ENCODE results near the gene EHMT1.

EHMT1 gene

DNA sequence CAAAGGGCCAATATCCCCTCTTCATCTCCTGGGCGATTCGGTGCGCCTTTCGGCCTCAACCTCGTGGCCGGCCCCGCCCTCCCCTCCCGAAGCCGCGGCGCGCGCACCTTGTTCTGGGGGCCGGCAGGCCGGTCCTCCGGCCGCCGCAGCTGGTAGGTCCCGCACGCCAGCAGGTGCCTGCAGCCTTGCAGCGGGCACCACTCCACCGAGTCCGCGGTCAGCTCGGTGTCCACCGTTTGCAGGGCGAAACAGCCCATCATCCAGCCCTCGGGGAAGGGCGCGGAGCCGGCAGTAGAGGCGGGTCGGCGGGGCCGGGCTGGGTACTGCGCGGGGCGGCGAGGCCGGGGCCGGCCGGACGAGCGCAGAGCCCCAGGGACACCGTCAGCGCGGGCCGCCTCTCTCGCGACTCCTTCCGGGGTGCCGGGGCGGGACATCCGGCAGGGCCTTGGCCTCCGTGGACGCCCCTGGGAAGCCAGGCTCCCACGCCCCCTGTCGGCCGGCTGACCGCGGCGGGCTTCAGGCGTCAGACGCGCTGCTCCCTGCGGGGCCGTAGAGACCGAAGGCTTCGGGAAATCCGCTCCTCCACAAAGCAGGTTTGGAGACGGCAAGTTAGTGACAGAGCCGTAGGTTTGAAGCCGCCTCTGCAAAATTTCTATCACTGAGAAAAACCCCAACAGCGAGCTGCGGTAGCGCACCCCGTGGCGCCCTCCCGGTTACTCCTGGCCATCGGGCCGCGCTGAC is 40.1 kb upstream of the EHMT1 start, which contains the start of gene DPH7:
Gene DPH7 (minus strand): TSS at position 408 of the 741 bp plus-strand sequence. CDS start 148 bp downstream, at position 260.
- peak; percentile 57 for DNase-seq (ENCODE audit: low read depth)
- H3K4me3 ChIP-seq (ENCODE audit: low read depth, low read length): peak within 1 kb of the TSS; percentile 85
- in situ Hi-C loops (cut with HindIII; ENCODE audit: low sequenced_read_pairs): no loop called here
- TF ChIP-seq, protein P1, sequence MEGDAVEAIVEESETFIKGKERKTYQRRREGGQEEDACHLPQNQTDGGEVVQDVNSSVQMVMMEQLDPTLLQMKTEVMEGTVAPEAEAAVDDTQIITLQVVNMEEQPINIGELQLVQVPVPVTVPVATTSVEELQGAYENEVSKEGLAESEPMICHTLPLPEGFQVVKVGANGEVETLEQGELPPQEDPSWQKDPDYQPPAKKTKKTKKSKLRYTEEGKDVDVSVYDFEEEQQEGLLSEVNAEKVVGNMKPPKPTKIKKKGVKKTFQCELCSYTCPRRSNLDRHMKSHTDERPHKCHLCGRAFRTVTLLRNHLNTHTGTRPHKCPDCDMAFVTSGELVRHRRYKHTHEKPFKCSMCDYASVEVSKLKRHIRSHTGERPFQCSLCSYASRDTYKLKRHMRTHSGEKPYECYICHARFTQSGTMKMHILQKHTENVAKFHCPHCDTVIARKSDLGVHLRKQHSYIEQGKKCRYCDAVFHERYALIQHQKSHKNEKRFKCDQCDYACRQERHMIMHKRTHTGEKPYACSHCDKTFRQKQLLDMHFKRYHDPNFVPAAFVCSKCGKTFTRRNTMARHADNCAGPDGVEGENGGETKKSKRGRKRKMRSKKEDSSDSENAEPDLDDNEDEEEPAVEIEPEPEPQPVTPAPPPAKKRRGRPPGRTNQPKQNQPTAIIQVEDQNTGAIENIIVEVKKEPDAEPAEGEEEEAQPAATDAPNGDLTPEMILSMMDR (IDR thresholded peaks at IDR 0.05; ENCODE audit: low read depth, low read length, missing control alignments): peak; percentile 83

DNA sequence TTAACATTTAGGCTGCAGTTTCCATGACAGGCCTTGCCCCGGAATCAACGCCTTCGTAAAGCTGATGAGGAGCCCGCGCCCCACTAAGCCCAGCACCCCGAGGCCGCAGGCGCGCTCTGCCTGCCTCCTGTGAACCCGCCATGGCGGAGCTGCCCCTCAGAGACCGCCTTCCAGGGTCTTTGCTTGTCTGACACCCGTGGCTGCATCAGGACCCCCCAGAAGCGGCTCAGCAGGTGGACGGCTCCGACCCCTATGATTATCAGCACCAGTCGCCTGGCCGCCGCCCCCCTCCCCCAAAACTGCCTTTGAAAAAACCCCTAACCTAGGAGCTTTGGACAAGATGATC is 39.6 kb upstream of the EHMT1 start:
- TF ChIP-seq, protein P1 (IDR thresholded peaks at IDR 0.05; ENCODE audit: low read depth, low read length, missing control alignments): no peak
- in situ Hi-C loops (cut with HindIII; ENCODE audit: low sequenced_read_pairs): no loop called here
- no peak for DNase-seq (ENCODE audit: low read depth)
- peak overlapping the region; percentile 85 for H3K4me3 ChIP-seq (ENCODE audit: low read depth, low read length)

DNA sequence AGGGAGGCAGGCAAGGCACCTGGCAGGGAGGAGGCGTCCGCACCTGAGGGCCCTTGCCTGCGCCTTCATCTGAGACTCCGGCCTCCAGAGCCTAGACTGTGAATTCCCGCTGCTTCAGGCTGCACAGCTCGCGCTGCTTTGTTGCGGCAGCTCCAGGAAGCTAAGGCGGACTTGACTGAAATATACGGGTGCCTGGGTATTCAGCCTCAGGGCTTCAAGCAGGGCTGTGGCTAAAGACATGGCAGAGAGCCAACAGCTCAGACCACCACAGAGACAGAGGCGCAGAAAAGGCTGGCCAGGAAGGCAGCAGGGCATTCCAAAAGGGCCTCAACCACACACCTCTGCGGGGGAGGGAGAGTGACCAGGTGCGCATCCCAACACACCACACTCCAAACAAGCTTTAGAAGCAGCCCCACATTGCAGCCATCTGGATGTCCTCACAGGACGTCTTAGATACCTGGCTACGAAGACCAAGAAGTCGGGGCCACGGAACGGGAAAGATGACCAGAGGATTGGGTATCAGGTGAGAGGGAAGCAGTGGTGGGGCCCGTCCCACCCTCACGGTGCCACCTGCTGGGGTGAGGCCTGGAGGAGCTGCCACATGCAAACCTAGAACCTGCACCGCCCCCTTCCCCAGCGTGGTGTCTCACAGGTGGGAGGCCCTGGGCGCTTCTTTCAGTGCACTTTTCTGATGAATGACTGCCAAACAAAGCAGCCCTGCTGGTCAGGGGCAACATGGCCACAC is 38.4 kb upstream of the EHMT1 start:
- peak; percentile 31 for DNase-seq (ENCODE audit: low read depth)
- H3K4me3 ChIP-seq (ENCODE audit: low read depth, low read length): no peak overlapping the region
- in situ Hi-C loops (cut with HindIII; ENCODE audit: low sequenced_read_pairs): no loop called here
- TF ChIP-seq, protein P1 (IDR thresholded peaks at IDR 0.05; ENCODE audit: low read depth, low read length, missing control alignments): no peak

DNA sequence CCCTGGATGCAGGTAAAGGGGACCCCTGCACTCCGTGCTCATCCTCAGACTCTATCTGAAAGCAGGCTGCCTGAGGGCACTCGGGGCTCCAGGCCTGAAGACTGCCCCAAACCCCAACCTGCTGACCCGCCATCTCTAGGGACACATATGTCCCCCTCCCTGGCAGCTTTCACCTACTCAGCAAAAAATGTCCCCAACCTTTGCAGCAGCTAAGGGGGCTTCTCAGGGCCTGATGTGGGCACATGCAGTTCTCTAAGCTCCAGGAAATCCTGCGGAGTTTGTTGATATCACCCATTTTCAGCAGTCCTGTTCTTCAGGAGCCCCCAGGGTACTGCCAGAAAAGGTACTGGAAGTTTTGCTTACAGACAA is 37.9 kb upstream of the EHMT1 start:
- TF ChIP-seq, protein P1 (IDR thresholded peaks at IDR 0.05; ENCODE audit: low read depth, low read length, missing control alignments): no peak
- DNase-seq (ENCODE audit: low read depth): no peak
- no peak overlapping the region for H3K4me3 ChIP-seq (ENCODE audit: low read depth, low read length)
- in situ Hi-C loops (cut with HindIII; ENCODE audit: low sequenced_read_pairs): no loop called here

DNA sequence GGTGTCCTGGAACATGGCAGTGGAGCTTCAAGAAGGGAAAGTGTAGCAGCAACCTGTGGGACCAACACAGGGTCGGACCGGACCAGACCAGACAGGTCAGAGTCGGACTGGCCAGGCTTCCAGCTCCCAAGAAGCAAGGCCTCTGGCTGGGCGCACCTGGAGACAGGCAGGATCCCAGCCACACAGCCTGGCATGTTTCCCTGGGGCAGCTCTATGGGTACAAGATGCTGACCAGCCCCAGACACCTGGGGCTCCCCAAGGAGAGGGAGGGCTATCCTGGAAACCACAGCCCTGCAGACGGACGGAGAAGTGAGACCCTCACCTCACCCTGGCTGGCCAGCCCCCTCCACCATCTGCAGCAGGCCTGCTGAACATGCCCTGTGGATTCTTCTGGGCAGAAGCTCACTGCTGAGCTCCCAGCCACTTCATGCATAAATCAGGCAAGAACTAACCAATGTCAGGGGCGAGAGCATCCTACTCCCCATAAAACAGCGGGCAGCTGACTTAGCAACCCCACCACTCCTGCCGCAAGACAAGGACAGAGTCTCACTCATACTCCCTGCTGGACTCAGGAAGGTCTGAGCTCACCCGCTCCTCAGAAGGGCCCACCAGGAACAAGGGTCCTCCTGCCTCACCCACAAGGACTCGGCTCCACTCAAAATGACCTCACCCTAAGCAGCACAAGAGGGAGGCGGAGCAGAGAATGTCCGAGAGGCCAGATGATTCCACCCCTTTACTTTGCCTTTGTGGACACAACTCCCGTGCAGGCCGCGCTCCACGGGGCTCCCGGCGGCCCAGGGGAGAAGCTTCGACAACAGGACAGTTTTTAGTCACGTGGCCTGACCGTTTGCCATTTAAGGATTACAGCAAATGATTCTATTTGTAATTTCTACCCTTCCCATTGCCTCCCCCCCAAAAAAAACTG is 37.2 kb upstream of the EHMT1 start:
- no peak for DNase-seq (ENCODE audit: low read depth)
- no peak overlapping the region for H3K4me3 ChIP-seq (ENCODE audit: low read depth, low read length)
- in situ Hi-C loops (cut with HindIII; ENCODE audit: low sequenced_read_pairs): no loop called here
- TF ChIP-seq, protein P1 (IDR thresholded peaks at IDR 0.05; ENCODE audit: low read depth, low read length, missing control alignments): no peak

DNA sequence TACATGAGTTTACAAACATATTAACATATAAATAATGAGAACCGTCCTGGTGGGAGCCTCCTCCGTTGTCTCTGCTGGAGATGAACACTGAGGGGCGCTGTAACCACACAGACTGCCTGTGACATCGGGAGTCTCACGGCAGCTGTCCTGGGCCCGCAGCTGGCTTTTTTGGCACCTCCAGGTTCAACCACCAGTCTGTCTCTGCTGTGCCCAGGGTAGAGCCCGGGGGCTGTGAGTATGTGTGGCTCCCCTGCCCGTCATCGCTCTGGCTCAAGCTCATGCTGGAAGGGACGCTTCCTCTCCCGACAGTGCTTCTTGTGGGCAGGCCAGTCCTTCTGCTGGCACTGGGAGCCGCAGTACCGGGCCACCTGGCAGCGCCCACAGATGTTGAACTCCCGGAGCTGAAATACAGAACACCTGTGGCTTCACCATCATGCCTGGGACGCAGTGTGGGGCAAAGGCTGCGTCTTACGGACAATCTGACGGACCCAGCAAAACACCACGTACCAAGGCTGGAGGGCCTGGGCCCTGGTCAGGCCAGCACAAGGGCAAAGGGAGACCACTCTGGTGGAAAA is 36.4 kb upstream of the EHMT1 start:
- DNase-seq (ENCODE audit: low read depth): no peak
- in situ Hi-C loops (cut with HindIII; ENCODE audit: low sequenced_read_pairs): no loop called here
- TF ChIP-seq, protein P1 (IDR thresholded peaks at IDR 0.05; ENCODE audit: low read depth, low read length, missing control alignments): peak; percentile 11
- no peak overlapping the region for H3K4me3 ChIP-seq (ENCODE audit: low read depth, low read length)

All from astrocyte of the cerebellum (primary cell).